NCI-H128 (cell line): ENCODE results near the gene C19orf12.

Experiments
- DNase-seq: peaks from one replicate; lab custom pipeline; 2025; ENCODE audit not compliant: unreplicated experiment; lab: John Stamatoyannopoulos, UW

The C19orf12 gene

GRCh38 chr19:29714953-29715700 is at the start of gene C19orf12:
TSS of gene C19orf12 (minus strand) at chr19:29715261. CDS start at chr19:29708413, 6,848 bp downstream.
- peak; percentile 22 for DNase-seq

GRCh38 chr19:29764361-29764760 is 49.3 kb upstream of the C19orf12 start:
- no peak for DNase-seq

- no peak for DNase-seq
Observed at GRCh38 chr19:29763196-29763595, 48.1 kb upstream of the C19orf12 start.

- no peak for DNase-seq
Observed at GRCh38 chr19:29761575-29762232, 46.6 kb upstream of the C19orf12 start.

GRCh38 chr19:29760752-29761502 is 45.9 kb upstream of the C19orf12 start:
- DNase-seq: no peak

- DNase-seq: no peak
Observed at GRCh38 chr19:29759359-29759758, 44.3 kb upstream of the C19orf12 start.

- DNase-seq: no peak
Observed at GRCh38 chr19:29758863-29759262, 43.8 kb upstream of the C19orf12 start.

GRCh38 chr19:29757551-29757950 is 42.5 kb upstream of the C19orf12 start:
- DNase-seq: no peak

- no peak for DNase-seq
Observed at GRCh38 chr19:29753934-29754305, 38.9 kb upstream of the C19orf12 start.

GRCh38 chr19:29753190-29753933 is 38.3 kb upstream of the C19orf12 start:
- no peak for DNase-seq

GRCh38 chr19:29752450-29753025 is 37.5 kb upstream of the C19orf12 start:
- no peak for DNase-seq

- no peak for DNase-seq
Observed at GRCh38 chr19:29751932-29752331, 36.9 kb upstream of the C19orf12 start.

GRCh38 chr19:29750001-29750400 is 34.9 kb upstream of the C19orf12 start:
- no peak for DNase-seq

- no peak for DNase-seq
Observed at GRCh38 chr19:29748996-29749849, 34.2 kb upstream of the C19orf12 start.

GRCh38 chr19:29745253-29745652 is 30.2 kb upstream of the C19orf12 start:
- no peak for DNase-seq

- DNase-seq: no peak
Observed at GRCh38 chr19:29743681-29744080, 28.6 kb upstream of the C19orf12 start.

- no peak for DNase-seq
Observed at GRCh38 chr19:29741776-29742175, 26.7 kb upstream of the C19orf12 start.

- no peak for DNase-seq
Observed at GRCh38 chr19:29741226-29741625, 26.2 kb upstream of the C19orf12 start.

- no peak for DNase-seq
Observed at GRCh38 chr19:29737461-29738000, 22.5 kb upstream of the C19orf12 start.

GRCh38 chr19:29735829-29736228 is 20.8 kb upstream of the C19orf12 start:
- no peak for DNase-seq
